Measurements from ENCODE around the gene TMOD1.

- TF ChIP-seq EZH2 (IDR thresholded peaks at IDR 0.05; ENCODE audit: low read length, unreplicated experiment) (no peak), CTCF (conservative IDR thresholded peaks at IDR 0.05; ENCODE audit: low read depth, low read length) (no peak)
Observed at GRCh38 chr9:97511655-97512427, 10.4 kb downstream of the TMOD1 start.
